DOHH2 (cell line): Measurements from ENCODE around the gene HSPA9.

Experiments
- EZH2phosphoT487 ChIP-seq: fragments of 200-600 bp; sonication (generic); IDR thresholded peaks from 2 replicates; pipeline ENCODE4 v1.6.1; 2017; ENCODE audit warnings: borderline replicate concordance, mild to moderate bottlenecking, antibody characterized with exemption, low read length, moderate library complexity, mixed read lengths
- TF ChIP-seq, protein P1 (sequence below): fragments of 200-600 bp; sonication (generic); IDR thresholded peaks from one replicate; pipeline ENCODE4 v1.5.1; 2014; ENCODE audit warnings: antibody characterized with exemption, mild to moderate bottlenecking, low read depth, low read length; ENCODE audit not compliant: poor library complexity, severe bottlenecking

DNA sequence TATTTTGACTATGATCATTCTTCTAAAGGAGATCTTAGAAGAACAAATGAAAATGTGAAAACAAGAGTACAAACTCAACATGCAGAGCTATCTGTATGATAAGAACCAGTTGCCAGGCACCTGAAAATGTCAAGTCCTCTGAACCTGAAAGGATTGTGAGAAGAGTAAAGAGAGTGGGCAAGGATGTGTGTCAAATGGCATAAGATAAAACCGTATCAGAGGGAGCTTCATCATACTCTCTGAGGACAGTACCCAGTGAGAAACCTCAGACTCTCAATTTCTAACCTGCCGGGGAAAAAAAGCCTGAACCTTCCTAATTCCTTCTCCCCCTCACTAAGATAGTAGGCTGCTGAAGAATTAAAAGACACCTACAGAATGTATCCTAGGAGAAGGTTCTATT is 39.0 kb downstream of the HSPA9 start:
- TF ChIP-seq, protein P1, sequence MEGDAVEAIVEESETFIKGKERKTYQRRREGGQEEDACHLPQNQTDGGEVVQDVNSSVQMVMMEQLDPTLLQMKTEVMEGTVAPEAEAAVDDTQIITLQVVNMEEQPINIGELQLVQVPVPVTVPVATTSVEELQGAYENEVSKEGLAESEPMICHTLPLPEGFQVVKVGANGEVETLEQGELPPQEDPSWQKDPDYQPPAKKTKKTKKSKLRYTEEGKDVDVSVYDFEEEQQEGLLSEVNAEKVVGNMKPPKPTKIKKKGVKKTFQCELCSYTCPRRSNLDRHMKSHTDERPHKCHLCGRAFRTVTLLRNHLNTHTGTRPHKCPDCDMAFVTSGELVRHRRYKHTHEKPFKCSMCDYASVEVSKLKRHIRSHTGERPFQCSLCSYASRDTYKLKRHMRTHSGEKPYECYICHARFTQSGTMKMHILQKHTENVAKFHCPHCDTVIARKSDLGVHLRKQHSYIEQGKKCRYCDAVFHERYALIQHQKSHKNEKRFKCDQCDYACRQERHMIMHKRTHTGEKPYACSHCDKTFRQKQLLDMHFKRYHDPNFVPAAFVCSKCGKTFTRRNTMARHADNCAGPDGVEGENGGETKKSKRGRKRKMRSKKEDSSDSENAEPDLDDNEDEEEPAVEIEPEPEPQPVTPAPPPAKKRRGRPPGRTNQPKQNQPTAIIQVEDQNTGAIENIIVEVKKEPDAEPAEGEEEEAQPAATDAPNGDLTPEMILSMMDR = no peak
- TF ChIP-seq EZH2phosphoT487 = no peak
